Forelimb muscle (tissue), 1 donor: ENCODE measurements around the gene PFDN6. TPM values are rescaled to one million over a fixed set of nuclear protein-coding genes. Genes with fewer than 3 reads are reported as not detected.

Experiments
- DNase-seq: peaks from one replicate; pipeline ENCODE4 v3.0.0-alpha.2; 2013; ENCODE audit warnings: low read depth
- polyA plus RNA-seq: library from polyadenylated mRNA; unstranded; fragments of 120-200 nt; gene quantifications from one replicate; pipeline ENCODE4 v1.2.1, GENCODE V29; 2013; ENCODE audit not compliant: insufficient read length

PFDN6 gene
- polyA plus RNA-seq, 1 donor = 43.7 TPM

DNA sequence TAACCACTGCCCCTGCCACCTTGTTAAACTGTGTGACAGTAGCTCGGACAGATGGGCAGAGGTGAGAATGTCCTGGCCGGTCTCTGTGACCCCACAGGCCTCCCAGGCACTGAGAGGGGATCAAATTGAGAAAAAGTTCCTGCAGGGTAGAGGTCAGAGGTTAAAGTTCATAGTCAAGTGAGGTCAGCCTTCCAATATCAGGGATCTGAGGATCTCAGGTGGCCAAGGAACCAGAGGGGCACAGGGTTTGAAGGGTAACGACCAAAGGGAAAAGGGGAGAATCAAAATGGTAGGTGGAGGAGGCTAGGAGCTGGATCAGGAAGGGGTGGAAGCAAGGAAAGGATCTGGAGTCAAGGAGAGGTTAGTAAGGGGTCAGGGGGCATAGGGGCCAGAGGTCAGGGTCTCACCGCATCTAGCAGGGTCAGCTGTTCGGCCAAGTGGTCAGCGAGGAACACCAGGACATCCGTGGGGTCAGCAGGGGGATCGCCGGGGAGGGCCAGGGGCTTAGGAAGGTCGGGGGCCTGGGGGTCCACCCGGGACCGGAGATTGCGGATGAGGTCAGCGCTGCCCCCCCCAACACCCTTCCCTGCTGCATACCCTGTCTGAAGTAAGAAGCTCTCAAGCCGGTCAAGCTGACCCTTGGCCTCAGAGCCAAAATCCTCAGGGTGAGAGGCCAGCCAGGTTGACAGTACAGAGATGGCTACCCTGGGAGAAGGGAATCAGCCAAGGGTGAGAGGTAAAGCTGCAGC is 6.4 kb downstream of the PFDN6 start:
- no peak for DNase-seq

DNA sequence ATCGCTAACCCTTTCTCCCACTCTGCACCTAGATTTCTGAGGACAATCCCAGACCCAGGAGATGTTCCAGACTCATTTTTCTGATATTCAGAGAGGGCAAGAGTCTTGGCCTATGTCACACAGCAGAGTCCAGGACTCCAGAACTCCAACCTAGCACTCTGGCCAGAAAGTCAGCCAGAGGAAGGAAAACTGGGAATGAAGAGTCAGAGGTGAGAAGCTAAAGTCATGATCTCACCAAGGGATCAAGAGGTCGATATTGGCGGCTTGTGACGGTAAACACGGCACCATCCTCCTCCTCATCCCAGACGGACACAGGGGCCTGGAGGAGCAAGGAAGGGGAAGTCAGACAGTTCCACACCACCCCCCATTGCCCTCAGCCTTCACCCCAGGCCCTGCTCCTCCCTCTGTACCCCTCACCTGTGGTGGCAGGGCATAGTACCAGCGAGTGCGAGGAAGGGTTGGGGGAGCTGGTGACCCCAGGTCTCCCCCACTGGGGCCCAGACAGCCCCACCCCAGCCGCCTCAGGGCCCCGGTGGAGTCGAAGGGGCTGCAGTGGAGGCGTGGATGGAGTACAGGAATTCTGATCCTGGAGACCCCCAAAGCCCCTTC is 7.5 kb downstream of the PFDN6 start:
- no peak for DNase-seq

DNA sequence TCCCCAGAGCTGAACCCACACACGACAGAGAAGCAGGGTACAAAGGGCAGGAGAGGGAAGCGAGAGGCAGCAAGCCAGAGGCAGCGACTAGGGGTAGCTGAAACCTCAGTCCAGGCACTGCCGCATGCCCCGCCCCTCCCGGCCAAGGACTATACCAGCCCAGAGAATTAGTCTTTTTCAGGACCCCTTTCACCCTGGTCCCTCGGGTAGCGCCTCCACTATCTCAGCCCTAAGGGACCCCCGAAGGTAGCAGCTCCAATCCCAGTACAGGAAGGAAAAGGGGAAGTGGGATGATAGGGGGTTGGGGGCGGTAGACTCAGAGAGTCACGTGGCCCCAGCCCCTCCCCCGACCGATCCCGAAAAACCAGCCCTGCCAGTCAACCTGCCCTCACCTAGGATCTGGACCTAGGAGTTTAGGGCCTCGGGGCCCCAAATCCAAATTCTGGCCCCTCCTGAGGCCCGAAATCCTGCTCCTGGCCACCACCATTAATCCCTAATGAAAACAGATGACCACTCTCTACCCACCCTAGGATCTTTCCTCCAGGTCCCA is 8.1 kb downstream of the PFDN6 start:
- no peak for DNase-seq

- DNase-seq = peak; percentile 77
Measured at GRCh38 chr6:33297956-33298772, 8.8 kb downstream of the PFDN6 start.

GRCh38 chr6:33298773-33299236 is 9.4 kb downstream of the PFDN6 start, which contains the start of gene RGL2:
Gene RGL2, minus strand, starts transcription at chr6:33298942. Its CDS starts 332 bp downstream, at chr6:33298610.
- DNase-seq = no peak

DNA sequence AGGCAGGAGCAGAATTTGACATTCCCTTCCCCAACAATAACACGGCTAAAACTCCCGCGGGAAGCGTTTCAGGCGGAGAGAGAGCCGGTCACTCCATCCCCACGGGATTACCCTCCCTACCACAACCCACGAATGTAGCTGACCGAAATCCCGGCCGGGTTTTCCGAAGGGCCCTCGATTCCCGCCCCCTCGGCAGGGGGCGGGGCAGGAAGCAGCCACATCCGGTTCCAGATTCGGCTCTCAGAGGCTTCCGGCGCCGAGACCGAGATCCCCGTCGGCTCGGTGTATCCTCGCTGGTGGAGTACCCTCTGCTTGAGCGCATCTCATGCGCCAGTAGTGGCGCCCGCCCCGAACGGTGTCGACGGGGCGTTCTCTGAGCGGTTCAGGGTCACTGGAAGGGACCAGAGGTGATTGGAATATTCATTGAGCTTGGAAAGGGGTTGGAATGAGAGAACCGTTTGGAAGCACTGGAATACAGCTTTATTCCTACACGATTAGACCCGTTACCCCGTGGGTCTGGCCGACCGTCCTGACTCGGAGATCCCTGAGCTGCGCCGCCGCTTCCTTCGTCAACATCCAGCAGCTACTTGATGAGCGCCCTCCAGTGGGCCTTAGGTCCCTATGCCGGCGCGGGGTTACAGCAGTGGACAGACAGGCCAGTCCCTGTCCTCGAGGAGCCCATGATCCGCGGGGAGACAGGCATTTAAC is 10.0 kb downstream of the PFDN6 start:
- peak; percentile 86 for DNase-seq

- no peak for DNase-seq
Measured at GRCh38 chr6:33301877-33302276, 12.5 kb downstream of the PFDN6 start.

DNA sequence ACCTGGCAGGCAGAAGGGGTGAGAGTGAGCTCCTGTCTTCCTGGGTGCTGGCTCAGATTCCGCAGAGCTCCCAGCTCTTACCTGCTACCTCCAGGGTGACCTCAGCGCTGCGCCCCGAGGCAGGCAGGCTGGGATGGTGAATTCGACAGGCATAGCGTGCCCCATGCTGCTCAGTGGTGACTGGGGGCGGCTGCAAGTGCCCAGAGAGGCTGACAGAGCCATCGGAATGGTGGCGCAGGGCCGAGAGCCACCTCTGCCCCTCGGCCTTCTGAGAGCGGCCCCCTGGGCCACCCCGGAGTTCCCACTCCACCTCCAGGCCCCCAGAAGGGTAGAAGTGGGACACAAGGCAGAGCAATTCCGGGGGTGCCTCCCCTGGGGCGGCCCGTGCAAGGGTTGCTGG is 14.8 kb downstream of the PFDN6 start:
- DNase-seq = no peak

DNA sequence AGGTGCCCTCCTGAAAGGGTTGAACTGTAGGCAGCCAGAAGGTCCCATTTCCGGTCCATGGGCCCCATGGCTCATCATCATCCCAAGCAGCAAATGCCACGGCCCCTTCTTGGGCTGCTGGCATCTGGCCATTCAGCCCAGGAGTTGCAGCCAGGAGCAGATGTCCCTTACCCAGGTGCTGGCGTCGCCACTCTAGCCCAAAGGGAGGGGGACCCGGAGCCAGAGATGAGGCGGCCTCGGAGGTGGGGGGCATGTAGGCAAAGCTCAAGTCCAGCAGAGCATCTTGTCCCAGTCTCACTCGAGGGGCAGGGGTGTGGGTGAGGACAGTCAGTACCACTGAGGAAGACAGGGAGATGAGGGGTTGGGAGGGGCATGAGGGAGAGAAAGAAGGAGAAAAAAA is 15.7 kb downstream of the PFDN6 start:
- DNase-seq = no peak

- no peak for DNase-seq
Measured at GRCh38 chr6:33306356-33306755, 17.0 kb downstream of the PFDN6 start.

GRCh38 chr6:33312361-33313104 is 23.1 kb downstream of the PFDN6 start:
- no peak for DNase-seq

- DNase-seq = no peak
Measured at GRCh38 chr6:33313105-33313708, 23.8 kb downstream of the PFDN6 start.

DNA sequence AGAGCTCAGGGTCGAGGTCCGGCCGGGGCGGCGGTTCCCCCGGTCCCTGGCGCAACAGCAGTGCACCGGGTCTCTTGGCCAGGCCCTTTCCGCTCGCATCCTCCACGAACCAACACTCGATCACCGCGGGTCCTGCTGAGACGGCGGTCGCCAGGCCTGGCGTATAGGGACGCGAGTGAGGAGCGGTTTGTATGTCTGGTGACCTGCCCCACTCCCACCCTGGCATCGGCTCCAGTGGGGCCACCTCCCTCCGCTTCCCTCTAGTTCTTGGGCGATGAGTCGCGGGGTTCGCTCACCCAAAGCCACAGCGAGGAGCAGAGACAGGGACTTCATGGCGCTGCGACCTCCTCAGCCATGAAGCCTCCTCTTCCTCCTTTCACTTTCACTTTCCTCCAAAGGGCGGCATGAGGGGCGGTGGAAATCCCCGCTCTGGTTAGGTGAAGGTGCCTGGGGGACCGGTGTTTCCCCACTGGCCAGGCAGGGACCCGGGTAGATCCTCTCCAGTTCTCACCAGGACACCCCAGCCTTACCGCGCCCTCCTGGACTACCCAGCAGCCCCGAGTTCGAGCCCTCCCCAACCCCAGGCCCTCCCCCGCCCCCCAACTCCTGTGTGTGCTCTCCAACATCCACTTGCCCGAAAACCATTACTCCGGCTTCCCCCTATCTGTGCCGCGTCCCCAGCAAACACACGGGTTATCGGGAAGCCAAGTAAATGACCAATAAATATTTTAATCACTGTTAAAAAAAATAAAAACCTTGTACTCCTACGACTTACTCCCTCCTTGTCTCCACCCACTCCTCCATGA is 24.5 kb downstream of the PFDN6 start, which contains the start of gene TAPBP:
Gene TAPBP (minus strand): TSS at position 370 of the 806 bp plus-strand sequence. CDS start 37 bp downstream, at position 333.
- no peak for DNase-seq

GRCh38 chr6:33314515-33314942 is 25.1 kb downstream of the PFDN6 start:
- DNase-seq = peak; percentile 54

GRCh38 chr6:33314943-33315792 is 25.8 kb downstream of the PFDN6 start:
- DNase-seq = no peak

DNA sequence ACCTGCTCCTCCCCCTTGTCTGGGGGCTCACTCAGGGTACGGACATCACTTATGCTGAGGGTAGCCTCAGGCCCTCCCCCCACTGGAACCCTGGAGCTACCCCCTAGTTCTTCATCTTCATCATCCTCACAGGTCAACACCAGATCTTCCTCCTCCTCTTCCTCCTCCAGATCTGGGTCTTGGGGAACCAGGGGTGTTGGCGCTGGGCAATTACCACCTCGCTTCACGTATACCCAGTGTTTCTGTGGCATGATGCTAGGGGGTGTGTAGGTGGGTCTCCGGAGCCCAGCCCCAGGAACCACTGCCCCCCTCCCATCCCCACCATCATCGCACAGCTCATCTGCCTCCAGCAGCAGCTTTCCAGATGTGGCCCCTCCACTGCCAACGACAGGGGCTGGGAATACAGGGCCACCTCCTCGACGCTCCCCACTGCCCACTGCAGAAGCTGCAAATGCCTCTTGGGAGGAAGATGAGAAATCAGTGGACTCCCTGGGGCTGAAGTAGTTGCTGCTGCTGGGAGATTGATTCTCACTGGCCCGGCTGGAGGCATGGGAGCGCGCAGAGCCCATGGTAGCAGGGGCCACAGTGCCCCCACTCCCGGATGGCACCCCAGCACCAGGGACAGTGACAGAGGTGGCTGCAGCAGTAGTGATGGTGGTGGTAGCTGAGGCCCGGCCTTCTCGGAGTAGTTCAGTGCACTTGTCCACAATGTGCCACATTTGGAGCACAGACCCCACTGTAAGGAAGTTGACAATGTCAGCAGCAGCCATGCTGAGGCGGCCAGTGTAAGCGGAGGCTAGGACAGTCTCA is 26.6 kb downstream of the PFDN6 start:
- DNase-seq = no peak
